Panc1 (cell line): ENCODE data around the gene SPINDOC. TPM values are rescaled to one million over a fixed set of nuclear protein-coding genes. Genes with fewer than 3 reads are reported as not detected.

Experiments
- ATAC-seq: fragments of 200-7000 bp; cut with Tn5 transposase; 2 replicates; pipeline ENCODE4 v1.9.1; 2020; ENCODE audit warnings: mild to moderate bottlenecking, moderate library complexity
- BruUV-seq: library from RNA; stranded (reverse); fragments of 400-500 nt; replicated peaks from 2 replicates; lab custom pipeline; 2021; lab: Mats Ljungman, UMichigan
- CTCF ChIA-PET: fragments of 300-600 bp; sonication (Branson Sonifier 250); formaldehyde crosslinking; loops from one replicate; lab custom pipeline; 2022; ENCODE audit warnings: antibody characterized with exemption; lab: Charles Lee
- POLR2A ChIA-PET: fragments of 300-600 bp; sonication (Branson Sonifier 250); formaldehyde crosslinking; loops from one replicate; lab custom pipeline; 2022; ENCODE audit warnings: antibody characterized with exemption; lab: Charles Lee
- DNase-seq: peaks from one replicate; pipeline ENCODE4 v3.0.0-alpha.2; 2010; ENCODE audit warnings: low read depth, low spot score
- H3K27ac ChIP-seq: 2 replicates; pipeline ENCODE4 v1.5.1; 2011; ENCODE audit warnings: mild to moderate bottlenecking, low read length, inconsistent platforms
- H3K27me3 ChIP-seq: fragments of 200-500 bp; sonication (Bioruptor generic); 2 replicates; pipeline ENCODE4 v1.6.0; 2014; ENCODE audit warnings: low read length, inconsistent platforms; ENCODE audit not compliant: control insufficient read depth, insufficient read depth
- H3K36me3 ChIP-seq: fragments of 200-500 bp; sonication (Bioruptor generic); 2 replicates; pipeline ENCODE4 v1.5.1; 2014; ENCODE audit warnings: inconsistent platforms, mild to moderate bottlenecking, low read length, moderate library complexity; ENCODE audit not compliant: control insufficient read depth, insufficient read depth
- H3K4me1 ChIP-seq: 2 replicates; pipeline ENCODE4 v1.5.1; 2011; ENCODE audit warnings: inconsistent platforms, mild to moderate bottlenecking, low read length, moderate library complexity; ENCODE audit not compliant: control insufficient read depth, insufficient read depth
- H3K4me3 ChIP-seq, 2 experiments: 2 replicates each; pipeline ENCODE4 v1.5.1; 2011 to 2012; ENCODE audit warnings: low read depth in 2 of 2, low read length in 2 of 2, mild to moderate bottlenecking in 2 of 2, inconsistent platforms in 1 of 2, moderate library complexity in 1 of 2
- H3K9me3 ChIP-seq: fragments of 200-500 bp; sonication (Bioruptor generic); 2 replicates; pipeline ENCODE4 v1.5.1; 2014; ENCODE audit warnings: low read depth, mild to moderate bottlenecking, inconsistent platforms, low read length, moderate library complexity; ENCODE audit not compliant: control insufficient read depth, insufficient read depth
- CTCF ChIP-seq: fragments of 450-650 bp; IDR thresholded peaks from 2 replicates; pipeline ENCODE4 v1.5.1; 2017; ENCODE audit warnings: mild to moderate bottlenecking
- POLR2AphosphoS5 ChIP-seq: IDR thresholded peaks from 2 replicates; pipeline ENCODE4 v1.6.1; 2012; ENCODE audit warnings: mild to moderate bottlenecking, low read depth, low read length, moderate library complexity
- REST ChIP-seq, 2 experiments: IDR thresholded peaks; 2 replicates each; pipeline ENCODE4 v1.6.1; 2011 to 2012; ENCODE audit warnings: low read depth in 2 of 2, control low read depth in 1 of 2, low read length in 1 of 2, mild to moderate bottlenecking in 1 of 2, moderate library complexity in 1 of 2; ENCODE audit not compliant: insufficient read depth in 1 of 2
- SIN3A ChIP-seq: IDR thresholded peaks from 2 replicates; pipeline ENCODE4 v1.6.1; 2012; ENCODE audit warnings: low read depth, mild to moderate bottlenecking, low read length, moderate library complexity, borderline replicate concordance; ENCODE audit not compliant: insufficient read depth
- TCF7L2 ChIP-seq: IDR thresholded peaks from 2 replicates; pipeline ENCODE4 v1.6.1; 2011; ENCODE audit warnings: mild to moderate bottlenecking, low read depth, low read length, inconsistent platforms
- in situ Hi-C: cut with HindIII; loops from 2 replicates; pipeline ENCODE4 v1.10.0; 2016; ENCODE audit warnings: low sequenced_read_pairs, low pct_unique_long_range_greater_than_20kb
- intact Hi-C: fragments of 100-400 bp; cut with micrococcal nuclease; formaldehyde crosslinking; loops from one replicate; pipeline ENCODE4 v1.10.0; 2022; ENCODE audit not compliant: unreplicated experiment
- total RNA-seq: library from RNA; stranded (reverse); gene quantifications from one replicate; pipeline ENCODE4 v1.2.1, GENCODE V29; 2021; ENCODE audit not compliant: unreplicated experiment

The SPINDOC gene
- total RNA-seq, 1 experiment from 2014 or later: 59.1 TPM

GRCh38 chr11:63846897-63847296 lies 33.6 kb downstream of the SPINDOC start:
- ChIA-PET POLR2A (interaction anchor here (1.5 kb wide), 1 partner anchor 8 kb away, joined by 4 read pairs; no protein-coding TSS in a partner anchor), CTCF (interaction anchor here (1.2 kb wide), 1 partner anchor 99 kb away, joined by 3 read pairs; no protein-coding TSS in a partner anchor)
- Histone ChIP-seq H3K27me3 (no peaks in the 10 kb centered on the region), H3K27ac (no peak overlapping the region), H3K4me1 (0 out of 2 replicates have a peak, but pooled peaks cover 3% of the 10 kb centered on the region), H3K36me3 (no peaks in the 10 kb centered on the region), H3K4me3 (no peak overlapping the region), H3K9me3 (no peaks in the 10 kb centered on the region)
- in situ Hi-C loops: no loop called here
- no peak for DNase-seq
- intact Hi-C loops: no loop called here
- no peak for ATAC-seq
- no TSS peak for BruUV-seq
- TF ChIP-seq REST (IDR thresholded peaks at IDR 0.05; ENCODE audit: insufficient read depth in 1 of 2, low read depth in 2 of 2, low read length in 1 of 2) (no peak), CTCF (no peak), POLR2AphosphoS5 (no peak), TCF7L2 (no peak), SIN3A (no peak)

GRCh38 chr11:63847363-63847762 lies 34.1 kb downstream of the SPINDOC start:
- in situ Hi-C loops: no loop called here
- H3K9me3 ChIP-seq: no peaks in the 10 kb centered on the region
- intact Hi-C loops: no loop called here
- TF ChIP-seq TCF7L2 (no peak), REST (IDR thresholded peaks at IDR 0.05; ENCODE audit: insufficient read depth in 1 of 2, low read depth in 2 of 2, low read length in 1 of 2) (no peak), CTCF (no peak)
- BruUV-seq: no TSS peak
- H3K4me1 ChIP-seq: 0 out of 2 replicates have a peak, but pooled peaks cover 2% of the 10 kb centered on the region
- DNase-seq: no peak
- CTCF ChIA-PET: interaction anchor here (0.5 to 1.2 kb wide), 2 partner anchors 15 to 99 kb away, joined by 3 read pairs; no protein-coding TSS in a partner anchor
- no peaks in the 10 kb centered on the region for H3K36me3 ChIP-seq
- POLR2A ChIA-PET: interaction anchor here (1.5 kb wide), 1 partner anchor 9 kb away, joined by 4 read pairs; no protein-coding TSS in a partner anchor
- no peak overlapping the region for H3K27ac ChIP-seq
- H3K27me3 ChIP-seq: no peaks in the 10 kb centered on the region
- no peak overlapping the region for H3K4me3 ChIP-seq
- ATAC-seq: no peak
